GM10266 (cell line): ENCODE measurements around the gene HCN1.

Experiments
- DNase-seq: peaks from one replicate; pipeline ENCODE4 v3.0.0; 2012; ENCODE audit errors: extremely low spot score
- TF ChIP-seq, protein P1 (sequence below): IDR thresholded peaks from 2 replicates; pipeline ENCODE4 v1.5.1; 2012; ENCODE audit warnings: mild to moderate bottlenecking, low read depth; ENCODE audit not compliant: control insufficient read depth, insufficient read depth; ENCODE audit errors: missing control alignments

The HCN1 gene

DNA sequence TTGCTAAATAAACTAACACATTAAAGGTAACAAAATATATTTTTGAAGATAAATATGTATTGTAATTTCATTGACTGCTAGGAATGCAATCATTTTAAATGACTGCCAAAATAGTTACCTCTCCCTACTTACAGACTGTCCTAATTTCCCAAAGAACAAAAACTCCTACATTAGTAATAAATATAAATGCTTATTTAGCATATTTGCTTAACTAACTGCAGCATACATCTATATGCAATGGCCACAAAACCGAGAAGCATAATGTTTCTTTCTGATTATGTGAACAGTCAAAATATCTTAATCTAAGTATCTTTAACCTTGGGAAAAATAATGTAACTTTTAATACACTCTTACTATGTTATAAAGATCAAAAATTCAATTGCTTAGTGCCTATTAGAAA lies 431.7 kb downstream of the HCN1 start:
- TF ChIP-seq, protein P1, sequence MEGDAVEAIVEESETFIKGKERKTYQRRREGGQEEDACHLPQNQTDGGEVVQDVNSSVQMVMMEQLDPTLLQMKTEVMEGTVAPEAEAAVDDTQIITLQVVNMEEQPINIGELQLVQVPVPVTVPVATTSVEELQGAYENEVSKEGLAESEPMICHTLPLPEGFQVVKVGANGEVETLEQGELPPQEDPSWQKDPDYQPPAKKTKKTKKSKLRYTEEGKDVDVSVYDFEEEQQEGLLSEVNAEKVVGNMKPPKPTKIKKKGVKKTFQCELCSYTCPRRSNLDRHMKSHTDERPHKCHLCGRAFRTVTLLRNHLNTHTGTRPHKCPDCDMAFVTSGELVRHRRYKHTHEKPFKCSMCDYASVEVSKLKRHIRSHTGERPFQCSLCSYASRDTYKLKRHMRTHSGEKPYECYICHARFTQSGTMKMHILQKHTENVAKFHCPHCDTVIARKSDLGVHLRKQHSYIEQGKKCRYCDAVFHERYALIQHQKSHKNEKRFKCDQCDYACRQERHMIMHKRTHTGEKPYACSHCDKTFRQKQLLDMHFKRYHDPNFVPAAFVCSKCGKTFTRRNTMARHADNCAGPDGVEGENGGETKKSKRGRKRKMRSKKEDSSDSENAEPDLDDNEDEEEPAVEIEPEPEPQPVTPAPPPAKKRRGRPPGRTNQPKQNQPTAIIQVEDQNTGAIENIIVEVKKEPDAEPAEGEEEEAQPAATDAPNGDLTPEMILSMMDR = no peak
- no peak for DNase-seq

- DNase-seq = no peak
- TF ChIP-seq, protein P1 = no peak
Measured at GRCh38 chr5:45262061-45262590, 434.1 kb downstream of the HCN1 start.

DNA sequence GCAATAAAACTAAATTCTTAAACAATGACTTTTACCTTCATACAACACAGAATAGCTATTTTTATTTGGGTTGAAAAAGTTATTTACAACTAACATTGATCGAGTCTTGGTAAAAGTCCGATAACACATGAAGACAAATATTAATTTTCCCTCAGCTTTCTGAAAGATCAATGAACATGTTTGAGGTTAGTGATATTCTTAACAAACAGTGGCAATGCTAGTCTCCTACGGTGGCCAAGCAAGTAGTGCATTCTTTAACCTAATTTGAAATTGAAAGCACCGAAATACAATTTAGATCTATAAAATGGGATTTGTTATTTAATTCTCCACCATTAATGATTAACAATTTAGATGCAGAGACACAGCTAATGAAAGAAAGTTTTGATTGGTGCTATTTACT lies 435.1 kb downstream of the HCN1 start:
- TF ChIP-seq, protein P1 = no peak
- no peak for DNase-seq

DNA sequence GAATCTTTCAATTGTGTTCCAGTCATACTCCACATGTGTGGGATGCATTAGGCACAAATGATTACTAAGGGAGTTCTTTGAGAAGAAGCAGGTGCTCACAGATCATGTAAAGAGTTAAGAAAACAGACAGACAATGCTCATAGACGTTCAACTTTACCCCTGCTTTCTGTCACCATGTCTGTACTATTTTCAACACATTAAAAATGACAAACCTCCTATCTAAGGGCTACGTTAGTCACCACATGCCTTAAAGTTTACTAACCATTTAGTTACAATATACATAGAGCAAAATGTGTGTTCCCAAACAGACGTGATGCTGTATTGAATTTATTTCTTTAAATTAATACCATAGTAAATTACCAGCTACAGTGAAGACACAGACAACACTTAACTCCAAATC lies 435.9 kb downstream of the HCN1 start:
- DNase-seq = no peak
- TF ChIP-seq, protein P1 = no peak

DNA sequence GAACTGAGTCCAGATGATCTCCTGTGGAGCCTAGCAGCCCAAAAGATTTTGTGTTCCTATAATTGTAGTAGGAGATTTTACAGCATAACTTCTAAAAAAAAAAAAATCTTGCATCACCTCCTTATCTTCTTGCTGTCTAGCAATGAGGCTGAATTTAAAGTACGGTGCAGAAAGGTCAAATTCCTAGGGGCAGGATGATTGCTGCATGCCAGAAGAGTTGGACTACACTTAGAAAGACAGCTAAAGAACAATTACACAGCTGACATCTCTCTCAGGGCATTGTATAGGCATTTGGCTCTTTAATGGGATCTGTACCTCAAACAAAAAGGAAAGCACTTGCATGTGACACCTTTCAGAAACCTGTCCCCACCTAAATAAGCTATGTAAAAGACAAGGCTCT lies 443.2 kb downstream of the HCN1 start:
- no peak for DNase-seq
- TF ChIP-seq, protein P1 = no peak

- no peak for DNase-seq
- TF ChIP-seq, protein P1 = no peak
Measured at GRCh38 chr5:45252541-45252940, 443.6 kb downstream of the HCN1 start.

DNA sequence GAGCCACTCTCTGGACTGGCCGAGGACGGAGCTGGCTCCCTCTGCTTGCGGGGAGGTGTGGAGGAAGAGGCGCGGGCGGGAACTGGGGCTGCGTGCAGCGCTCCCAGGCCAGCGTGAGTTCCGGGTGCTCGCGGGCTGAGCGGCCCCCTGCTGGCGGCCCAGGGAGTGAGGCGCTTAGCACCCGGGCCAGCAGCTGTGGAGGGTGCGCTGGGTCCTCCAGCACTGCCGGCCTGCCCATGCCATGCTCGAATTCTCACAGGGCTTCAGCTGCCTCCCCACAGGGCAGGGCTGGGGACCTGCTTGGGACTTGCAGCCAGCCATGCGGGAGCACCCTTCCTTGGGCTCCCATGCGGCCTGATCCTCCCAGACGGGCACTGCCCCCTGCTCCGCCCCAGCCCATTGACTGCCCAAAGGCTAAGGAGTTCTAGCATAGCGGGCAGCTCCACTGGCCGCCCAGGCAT lies 470.6 kb downstream of the HCN1 start:
- no peak for DNase-seq
- TF ChIP-seq, protein P1 = no peak
